ENCODE data around the gene MKNK2. TPM values are rescaled to one million over a fixed set of nuclear protein-coding genes. Genes with fewer than 3 reads are reported as not detected.
"Not testable (repeated sequence)": the region's sequence is repeated elsewhere in the genome, so short reads cannot be mapped to it uniquely, and the experiment has no call there.

The MKNK2 gene
- total RNA-seq, 1 donor from 2014 or later = 311 TPM

DNA sequence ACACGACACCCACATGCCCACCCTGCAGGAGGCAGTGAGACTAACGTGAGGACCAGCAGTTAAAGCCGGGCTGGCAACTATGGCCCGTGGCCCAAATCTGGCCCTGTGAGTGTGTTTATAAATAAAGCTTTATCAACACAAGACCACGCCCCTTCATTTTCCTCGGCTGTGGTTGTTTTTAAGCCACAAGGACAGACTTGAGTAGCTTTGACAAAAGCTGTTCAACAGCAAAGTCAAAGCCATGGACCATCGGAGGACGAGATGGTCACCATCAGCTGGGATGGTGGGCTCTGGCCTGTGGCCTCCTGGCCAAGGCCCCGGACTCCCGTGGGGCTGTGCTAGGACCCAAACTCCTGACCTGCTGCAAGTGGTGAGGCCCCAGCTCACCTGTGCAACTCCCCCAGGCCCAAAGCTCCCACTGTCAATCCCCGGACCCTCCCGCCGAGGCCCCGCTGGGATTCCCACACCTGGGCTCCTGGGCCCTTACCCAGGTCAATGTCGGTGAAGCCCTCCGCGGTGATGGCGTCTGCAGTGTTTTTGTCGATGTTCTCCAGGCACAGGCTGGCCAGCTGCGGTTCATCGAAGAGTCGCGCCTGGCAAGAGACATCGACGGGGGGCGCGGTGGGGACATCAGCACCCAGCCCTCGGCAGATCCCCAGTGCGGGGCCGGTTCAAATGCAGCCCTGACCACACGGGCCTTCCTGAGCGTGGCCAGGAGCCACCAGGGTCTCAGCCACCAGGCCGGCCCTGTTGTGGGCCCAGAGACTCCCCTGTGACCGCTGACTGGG, 60.6 kb downstream of the MKNK2 start:
- no peak for ATAC-seq

GRCh38 chr19:1989513-1990229, 61.4 kb downstream of the MKNK2 start:
- ATAC-seq = no peak

DNA sequence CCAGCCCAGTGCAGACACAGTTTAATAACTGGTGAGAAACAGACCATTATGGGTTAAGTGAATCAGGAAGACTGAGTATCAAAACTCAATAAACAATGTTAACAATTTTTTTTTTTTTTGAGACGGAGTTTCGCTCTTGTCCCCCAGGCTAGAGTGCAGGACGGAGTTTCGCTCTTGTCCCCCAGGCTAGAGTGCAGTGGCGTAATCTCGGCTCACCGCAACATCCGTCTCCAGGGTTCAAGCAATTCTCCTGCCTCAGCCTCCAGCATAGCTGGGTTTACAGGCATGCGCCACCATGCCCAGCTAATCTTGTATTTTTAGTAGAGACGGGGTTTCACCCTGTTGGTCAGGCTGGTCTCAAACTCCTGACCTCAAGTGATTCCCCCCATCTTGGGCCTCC, 62.6 kb downstream of the MKNK2 start:
- ATAC-seq = not testable (repeated sequence)

Other genes starting within 250 kb of the MKNK2 start
- 1.8 TPM for gene ATP8B3, start 239.0 kb downstream of the MKNK2 start, total RNA-seq
- 16.9 TPM for gene REXO1, start 202.8 kb downstream of the MKNK2 start, total RNA-seq
- 23.4 TPM for gene KLF16, start 187.7 kb downstream of the MKNK2 start, total RNA-seq
- 50.9 TPM for gene ABHD17A, start 165.7 kb downstream of the MKNK2 start, total RNA-seq
- 5.5 TPM for gene ADAT3, start 145.8 kb downstream of the MKNK2 start, total RNA-seq
- 45.6 TPM for gene SCAMP4, start 145.8 kb downstream of the MKNK2 start, total RNA-seq
- gene CSNK1G2, start 110.1 kb downstream of the MKNK2 start, total RNA-seq = 38.8 TPM
- gene BTBD2, start 35.5 kb downstream of the MKNK2 start, total RNA-seq = 68.6 TPM
- gene MOB3A, start 45.1 kb upstream of the MKNK2 start, total RNA-seq = 28.1 TPM
- gene IZUMO4, start 45.7 kb upstream of the MKNK2 start, total RNA-seq = 4.7 TPM
- gene AP3D1, start 100.3 kb upstream of the MKNK2 start, total RNA-seq = 84.2 TPM
- gene DOT1L, start 112.7 kb upstream of the MKNK2 start, total RNA-seq = 20.8 TPM
- 48.9 TPM for gene PLEKHJ1, start 185.1 kb upstream of the MKNK2 start, total RNA-seq
- gene SF3A2, start 185.6 kb upstream of the MKNK2 start, total RNA-seq = 45.4 TPM
- gene AMH, start 198.1 kb upstream of the MKNK2 start, total RNA-seq = 0.56 TPM
- not detected for gene JSRP1, start 205.2 kb upstream of the MKNK2 start, total RNA-seq
- 0.08 TPM for gene PEAK3, start 230.9 kb upstream of the MKNK2 start, total RNA-seq

Data from esophagus mucosa (tissue), 1 donor.